Neural cell (in vitro differentiated cells): ENCODE measurements around the gene NPAS2. TPM values are rescaled to one million over a fixed set of nuclear protein-coding genes. Genes with fewer than 3 reads are reported as not detected.

Experiments
- H2AFZ ChIP-seq: fragments of 200-600, 300-800 bp; sonication (generic), shearing (Covaris generic); 2 replicates; pipeline ENCODE4 v1.6.0; 2014; ENCODE audit warnings: low read depth, mild to moderate bottlenecking, antibody characterized with exemption, low read length, moderate library complexity
- H3F3A ChIP-seq: fragments of 200-600 bp; shearing (Covaris generic); 2 replicates; pipeline ENCODE4 v1.6.1; 2016; ENCODE audit warnings: mild to moderate bottlenecking, moderate library complexity, mixed read lengths, antibody characterized with exemption, low read length; ENCODE audit not compliant: insufficient read depth, poor library complexity, severe bottlenecking
- H3K27ac ChIP-seq: fragments of 200-600, 300-800 bp; sonication (generic), shearing (Covaris generic); 2 replicates; pipeline ENCODE4 v1.5.1; 2014; ENCODE audit warnings: mild to moderate bottlenecking, low read length, moderate library complexity
- H3K27me3 ChIP-seq: fragments of 300-800, 200-600 bp; sonication (generic), shearing (Covaris generic); 2 replicates; pipeline ENCODE4 v1.6.0; 2014; ENCODE audit warnings: mild to moderate bottlenecking, low read depth, low read length, moderate library complexity; ENCODE audit not compliant: insufficient read depth
- H3K36me3 ChIP-seq: fragments of 300-800, 200-600 bp; sonication (generic), shearing (Covaris generic); 2 replicates; pipeline ENCODE4 v1.5.1; 2014; ENCODE audit warnings: mild to moderate bottlenecking, antibody characterized with exemption, low read length, moderate library complexity; ENCODE audit not compliant: insufficient read depth
- H3K4me2 ChIP-seq: fragments of 300-800, 200-600 bp; sonication (generic), shearing (Covaris generic); 2 replicates; pipeline ENCODE4 v1.6.0; 2014; ENCODE audit warnings: mild to moderate bottlenecking, low read length
- H3K4me3 ChIP-seq: fragments of 300-800, 200-600 bp; sonication (generic), shearing (Covaris generic); 2 replicates; pipeline ENCODE4 v1.5.1; 2014; ENCODE audit warnings: mild to moderate bottlenecking, low read length, moderate library complexity
- H3K79me2 ChIP-seq: fragments of 200-600 bp; shearing (Covaris generic); replicated peaks from 2 replicates; pipeline ENCODE4 v1.6.0; 2014; ENCODE audit warnings: mild to moderate bottlenecking, low read length, moderate library complexity; ENCODE audit not compliant: insufficient read depth
- H3K9ac ChIP-seq: fragments of 300-800, 200-600 bp; sonication (generic), shearing (Covaris generic); 2 replicates; pipeline ENCODE4 v1.6.1; 2016; ENCODE audit warnings: mild to moderate bottlenecking, low read length, mixed read lengths
- H3K9me2 ChIP-seq: fragments of 200-600 bp; shearing (Covaris generic); 2 replicates; pipeline ENCODE4 v1.6.1; 2016; ENCODE audit warnings: mild to moderate bottlenecking, low read length, mixed read lengths; ENCODE audit not compliant: insufficient read depth
- H3K9me3 ChIP-seq: fragments of 200-600, 300-800 bp; sonication (generic), shearing (Covaris generic); 2 replicates; pipeline ENCODE4 v1.6.1; 2016; ENCODE audit warnings: mild to moderate bottlenecking, mixed run types, low read length, moderate library complexity, mixed read lengths
- H4K20me1 ChIP-seq: fragments of 200-600 bp; shearing (Covaris generic); 2 replicates; pipeline ENCODE4 v1.6.1; 2016; ENCODE audit warnings: mild to moderate bottlenecking, mixed run types; ENCODE audit not compliant: insufficient read depth
- CTCF ChIP-seq: fragments of 450-650 bp; IDR thresholded peaks from 2 replicates; pipeline ENCODE4 v1.5.1; 2014; ENCODE audit warnings: antibody characterized with exemption, mild to moderate bottlenecking, moderate library complexity; ENCODE audit not compliant: poor library complexity, severe bottlenecking
- EP300 ChIP-seq: fragments of 450-650 bp; conservative IDR thresholded peaks from 2 replicates; pipeline ENCODE4 v1.6.1; 2014; ENCODE audit warnings: antibody characterized with exemption, mild to moderate bottlenecking, moderate library complexity; ENCODE audit not compliant: poor library complexity, severe bottlenecking
- EZH2 ChIP-seq: fragments of 200-600, 300-800 bp; shearing (Covaris generic), sonication (generic); IDR thresholded peaks from 2 replicates; pipeline ENCODE4 v1.6.1; 2014; ENCODE audit warnings: antibody characterized with exemption, low read length, borderline replicate concordance, mild to moderate bottlenecking; ENCODE audit not compliant: insufficient read depth, poor library complexity, severe bottlenecking
- MXI1 ChIP-seq: fragments of 450-650 bp; conservative IDR thresholded peaks from 2 replicates; pipeline ENCODE4 v1.6.1; 2014; ENCODE audit warnings: antibody characterized with exemption, mild to moderate bottlenecking; ENCODE audit not compliant: poor library complexity, severe bottlenecking
- POLR2AphosphoS5 ChIP-seq: IDR thresholded peaks from 2 replicates; pipeline ENCODE4 v1.6.1; 2012
- RAD21 ChIP-seq: fragments of 450-650 bp; conservative IDR thresholded peaks from 2 replicates; pipeline ENCODE4 v1.6.1; 2014; ENCODE audit warnings: antibody characterized with exemption, mild to moderate bottlenecking, moderate library complexity
- SMC3 ChIP-seq: fragments of 450-650 bp; conservative IDR thresholded peaks from 2 replicates; pipeline ENCODE4 v1.6.1; 2014; ENCODE audit warnings: antibody characterized with exemption, mild to moderate bottlenecking, moderate library complexity; ENCODE audit not compliant: poor library complexity
- TAF1 ChIP-seq: IDR thresholded peaks from 2 replicates; pipeline ENCODE4 v1.6.1; 2012; ENCODE audit warnings: low read depth
- polyA plus RNA-seq: library from polyadenylated mRNA; depleted of rRNA; stranded (reverse); fragments of >200 nt; gene quantifications from 2 replicates; pipeline ENCODE4 v1.2.3, GENCODE V29; 2014
- TF ChIP-seq, protein P1 (sequence below): IDR thresholded peaks from 2 replicates; pipeline ENCODE4 v1.6.1; 2012; ENCODE audit warnings: borderline replicate concordance

Gene NPAS2
- polyA plus RNA-seq, 1 donor from 2014 or later: 2.1 TPM

DNA sequence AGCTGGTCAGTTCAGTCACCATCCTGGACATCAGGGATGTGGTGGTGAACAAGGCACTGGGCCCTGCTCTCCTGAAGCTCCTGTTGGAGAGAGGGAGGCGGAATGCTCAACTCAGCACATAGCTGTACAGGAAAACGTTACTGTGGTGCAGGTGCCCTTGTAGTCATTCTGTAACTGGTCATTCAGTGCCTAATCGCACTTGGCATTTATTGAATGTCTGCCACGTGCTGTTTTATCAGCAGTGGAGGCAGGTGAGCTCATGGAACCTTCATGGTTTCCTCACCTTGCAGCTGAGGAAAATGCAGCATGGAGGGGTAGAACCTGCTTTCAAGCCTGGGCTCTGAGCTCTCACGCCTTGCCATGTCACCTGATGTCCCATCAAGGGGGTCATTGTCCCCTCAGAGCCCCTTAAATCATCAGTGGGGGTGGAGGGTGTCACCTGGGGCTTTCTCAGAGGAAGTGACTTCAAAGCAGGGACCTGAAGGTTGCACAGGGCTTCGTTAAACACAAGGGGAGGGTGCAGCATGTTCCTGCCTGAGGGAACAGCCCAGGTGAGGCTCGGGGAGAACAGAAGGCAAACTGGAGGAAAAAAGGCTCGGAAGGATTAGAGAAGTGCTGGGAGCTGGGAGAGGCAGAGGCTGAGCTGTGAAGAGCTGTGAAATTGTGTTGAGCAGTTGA, 126.1 kb downstream of the NPAS2 start:
- no peak overlapping the region for H3K27ac ChIP-seq

GRCh38 chr2:100948942-100949811, 129.2 kb downstream of the NPAS2 start:
- no peaks in the 10 kb centered on the region for H3K79me2 ChIP-seq
- no peaks in the 10 kb centered on the region for H3K36me3 ChIP-seq
- H3K27me3 ChIP-seq: no peaks in the 10 kb centered on the region
- H2AFZ ChIP-seq: no peak overlapping the region
- H3K4me3 ChIP-seq: no peak overlapping the region
- H3K9me2 ChIP-seq: no peaks in the 10 kb centered on the region
- H3K9ac ChIP-seq: no peak overlapping the region
- H3F3A ChIP-seq: no peaks in the 10 kb centered on the region
- no peaks in the 10 kb centered on the region for H3K9me3 ChIP-seq
- H4K20me1 ChIP-seq: no peaks in the 10 kb centered on the region
- H3K4me2 ChIP-seq: no peak overlapping the region
- no peak overlapping the region for H3K27ac ChIP-seq
- TF ChIP-seq MXI1: no peak
- no peak for TF ChIP-seq CTCF
- no peak for TF ChIP-seq EZH2
- TF ChIP-seq EP300: no peak
- no peak for TF ChIP-seq RAD21
- no peak for TF ChIP-seq SMC3
- no peak for TF ChIP-seq POLR2AphosphoS5

More for the DNA sequence above, 126.1 kb downstream of the NPAS2 start:
- no peak overlapping the region for H2AFZ ChIP-seq
- H3K4me2 ChIP-seq: no peak overlapping the region
- no peak overlapping the region for H3K4me3 ChIP-seq
- H3K9me3 ChIP-seq: no peaks in the 10 kb centered on the region
- TF ChIP-seq CTCF (no peak), SMC3 (no peak), TAF1 (no peak), EZH2 (no peak), POLR2AphosphoS5 (no peak), MXI1 (no peak), RAD21 (no peak)
- TF ChIP-seq, protein P1, sequence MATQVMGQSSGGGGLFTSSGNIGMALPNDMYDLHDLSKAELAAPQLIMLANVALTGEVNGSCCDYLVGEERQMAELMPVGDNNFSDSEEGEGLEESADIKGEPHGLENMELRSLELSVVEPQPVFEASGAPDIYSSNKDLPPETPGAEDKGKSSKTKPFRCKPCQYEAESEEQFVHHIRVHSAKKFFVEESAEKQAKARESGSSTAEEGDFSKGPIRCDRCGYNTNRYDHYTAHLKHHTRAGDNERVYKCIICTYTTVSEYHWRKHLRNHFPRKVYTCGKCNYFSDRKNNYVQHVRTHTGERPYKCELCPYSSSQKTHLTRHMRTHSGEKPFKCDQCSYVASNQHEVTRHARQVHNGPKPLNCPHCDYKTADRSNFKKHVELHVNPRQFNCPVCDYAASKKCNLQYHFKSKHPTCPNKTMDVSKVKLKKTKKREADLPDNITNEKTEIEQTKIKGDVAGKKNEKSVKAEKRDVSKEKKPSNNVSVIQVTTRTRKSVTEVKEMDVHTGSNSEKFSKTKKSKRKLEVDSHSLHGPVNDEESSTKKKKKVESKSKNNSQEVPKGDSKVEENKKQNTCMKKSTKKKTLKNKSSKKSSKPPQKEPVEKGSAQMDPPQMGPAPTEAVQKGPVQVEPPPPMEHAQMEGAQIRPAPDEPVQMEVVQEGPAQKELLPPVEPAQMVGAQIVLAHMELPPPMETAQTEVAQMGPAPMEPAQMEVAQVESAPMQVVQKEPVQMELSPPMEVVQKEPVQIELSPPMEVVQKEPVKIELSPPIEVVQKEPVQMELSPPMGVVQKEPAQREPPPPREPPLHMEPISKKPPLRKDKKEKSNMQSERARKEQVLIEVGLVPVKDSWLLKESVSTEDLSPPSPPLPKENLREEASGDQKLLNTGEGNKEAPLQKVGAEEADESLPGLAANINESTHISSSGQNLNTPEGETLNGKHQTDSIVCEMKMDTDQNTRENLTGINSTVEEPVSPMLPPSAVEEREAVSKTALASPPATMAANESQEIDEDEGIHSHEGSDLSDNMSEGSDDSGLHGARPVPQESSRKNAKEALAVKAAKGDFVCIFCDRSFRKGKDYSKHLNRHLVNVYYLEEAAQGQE: no peak
- no peaks in the 10 kb centered on the region for H3K9me2 ChIP-seq
- H3F3A ChIP-seq: no peaks in the 10 kb centered on the region
- H3K27me3 ChIP-seq: no peaks in the 10 kb centered on the region
- no peaks in the 10 kb centered on the region for H4K20me1 ChIP-seq
- H3K79me2 ChIP-seq: no peaks in the 10 kb centered on the region
- no peak overlapping the region for H3K9ac ChIP-seq
- H3K36me3 ChIP-seq: no peaks in the 10 kb centered on the region
